T-cell (primary cell): Measurements from ENCODE around the gene ZBTB3. TPM values are rescaled to one million over a fixed set of nuclear protein-coding genes. Genes with fewer than 3 reads are reported as not detected.
"Not testable (repeated sequence)": the region's sequence is repeated elsewhere in the genome, so short reads cannot be mapped to it uniquely, and the experiment has no call there.

Source experiments
- ATAC-seq, 4 experiments: fragments of 200-7000 bp in 3 of 4; fragments of 150-1000 bp in 1 of 4; cut with Tn5 transposase; replicated peaks in 1 of 4; 1 replicate in 3 of 4; 2 replicates in 1 of 4; pipeline ENCODE4 v1.10.0; 2021; ENCODE audit warnings: moderate library complexity in 3 of 4, mild to moderate bottlenecking in 2 of 4, moderate number of reproducible peaks in 1 of 4
- CTCF ChIA-PET, 2 donors: fragments of 300-600 bp; sonication (Branson Sonifier 250); formaldehyde crosslinking; loops; one replicate each; lab custom pipeline; 2022; ENCODE audit warnings: antibody characterized with exemption in 2 of 2; lab: Charles Lee
- POLR2A ChIA-PET, 2 donors: fragments of 300-600 bp; sonication (Branson Sonifier 250); formaldehyde crosslinking; loops; one replicate each; lab custom pipeline; 2022; ENCODE audit warnings: antibody characterized with exemption in 2 of 2; lab: Charles Lee
- DNase-seq, 35 experiments: peaks; one replicate each; pipeline versions ENCODE4 v3.0.0 to v3.0.0-alpha.2; 2013 to 2023
- H3K27ac ChIP-seq: one replicate; pipeline ENCODE4 v1.5.1; 2013; ENCODE audit warnings: low read length
- H3K27me3 ChIP-seq, 2 experiments: replicated peaks in 1 of 2; 1 replicate in 1 of 2; 2 replicates in 1 of 2; pipeline versions ENCODE4 v1.6.1 to v1.7.0; 2013; ENCODE audit warnings: low read length in 1 of 2, mixed read lengths in 1 of 2; ENCODE audit not compliant: control insufficient read depth in 2 of 2, insufficient read depth in 2 of 2; ENCODE audit errors: extremely low read depth in 1 of 2
- H3K36me3 ChIP-seq, 2 donors: 1 replicate in 1 of 2; 2 replicates in 1 of 2; pipeline versions ENCODE4 v1.6.1 to v1.7.0; 2013; ENCODE audit warnings: low read length in 1 of 2; ENCODE audit not compliant: control insufficient read depth in 2 of 2, insufficient read depth in 1 of 2; ENCODE audit errors: extremely low read depth in 1 of 2
- H3K4me1 ChIP-seq, 2 experiments: 1 replicate in 1 of 2; 2 replicates in 1 of 2; pipeline versions ENCODE4 v1.6.1 to v1.7.0; 2013; ENCODE audit warnings: low read length in 2 of 2, mixed read lengths in 1 of 2; ENCODE audit not compliant: insufficient read depth in 2 of 2, control insufficient read depth in 1 of 2; ENCODE audit errors: extremely low read depth in 1 of 2
- H3K4me3 ChIP-seq, 2 donors: 1 replicate in 1 of 2; 2 replicates in 1 of 2; pipeline versions ENCODE4 v1.5.1 to v1.7.0; 2013; ENCODE audit warnings: mild to moderate bottlenecking in 2 of 2, low read length in 1 of 2, moderate library complexity in 1 of 2; ENCODE audit not compliant: control insufficient read depth in 1 of 2; ENCODE audit errors: extremely low read depth in 1 of 2
- H3K9me3 ChIP-seq: 2 replicates; pipeline ENCODE4 v1.7.0; 2013
- H3K27ac Mint-ChIP-seq, 2 donors: one replicate each; pipeline ENCODE4 v1.8.0; 2020 to 2021; ENCODE audit warnings: mild to moderate bottlenecking in 2 of 2, mixed read lengths in 2 of 2
- H3K27me3 Mint-ChIP-seq, 2 donors: one replicate each; pipeline ENCODE4 v1.8.0; 2021 to 2022; ENCODE audit warnings: mixed read lengths in 2 of 2
- H3K36me3 Mint-ChIP-seq: one replicate; pipeline ENCODE4 v1.8.0; 2021; ENCODE audit warnings: mixed read lengths
- H3K4me1 Mint-ChIP-seq, 3 donors: one replicate each; pipeline ENCODE4 v1.8.0; 2020 to 2022; ENCODE audit warnings: mixed read lengths in 3 of 3, mild to moderate bottlenecking in 1 of 3
- H3K4me3 Mint-ChIP-seq, 3 donors: one replicate each; pipeline ENCODE4 v1.8.0; 2020 to 2022; ENCODE audit warnings: mild to moderate bottlenecking in 3 of 3, mixed read lengths in 3 of 3, moderate library complexity in 3 of 3
- H3K9me3 Mint-ChIP-seq, 3 donors: one replicate each; pipeline ENCODE4 v1.8.0; 2020 to 2022; ENCODE audit warnings: mixed read lengths in 3 of 3
- WGBS: methylation state at CpG from one replicate; pipeline ENCODE4 v1.1.5; 2013; ENCODE audit warnings: missing lambda C conversion rate; ENCODE audit not compliant: insufficient coverage; 5-methylcytosine and 5-hydroxymethylcytosine counted together
- total RNA-seq, 35 experiments: library from RNA in 6 of 35; stranded (reverse) in 6 of 35; fragments of 120-200 nt in 1 of 35; gene quantifications; one replicate each; pipeline versions ENCODE4 v1.2.1 to v1.2.4 and lab custom pipeline; 2013 to 2026

ZBTB3 gene
- total RNA-seq, 5 donors from 2014 or later (not counting 1 experiment from before 2014, with no cell fraction given) = 5.9 to 24.6 (median 22.9) TPM

DNA sequence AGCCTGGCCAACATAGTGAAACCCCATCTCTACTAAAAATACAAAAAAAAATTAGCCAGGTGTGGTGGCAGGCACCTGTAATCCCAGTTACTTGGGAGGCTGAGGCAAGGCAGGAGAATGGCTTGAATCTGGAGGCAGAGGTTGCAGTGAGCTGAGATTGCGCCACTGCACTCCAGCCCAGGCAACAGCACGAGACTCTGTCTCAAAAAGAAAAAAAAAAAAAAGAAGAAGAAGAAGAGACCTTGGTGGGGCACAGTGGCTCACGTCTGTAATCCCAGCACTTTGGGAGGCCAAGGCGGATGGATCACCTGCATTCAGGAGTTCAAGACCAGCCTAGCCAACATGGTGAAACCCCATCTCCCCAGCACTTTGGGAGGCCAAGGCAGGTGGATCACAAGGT lies 50.0 kb downstream of the ZBTB3 start:
- not testable (repeated sequence) for H3K9me3 ChIP-seq, ATAC-seq, H3K36me3 ChIP-seq, H3K27ac Mint-ChIP-seq, H3K4me3 Mint-ChIP-seq, H3K27ac ChIP-seq, H3K4me3 ChIP-seq, H3K9me3 Mint-ChIP-seq, H3K27me3 Mint-ChIP-seq, H3K27me3 ChIP-seq, H3K36me3 Mint-ChIP-seq, DNase-seq
- CTCF ChIA-PET = interaction anchor here (0.7 kb wide), 2 partner anchors 28 to 294 kb away, joined by 6 to 7 read pairs; no protein-coding TSS in a partner anchor
- POLR2A ChIA-PET = interaction anchor here in 1 of 2 donors (0.7 kb wide), 1 partner anchor 38 kb away, joined by 16 read pairs; no protein-coding TSS in a partner anchor
- WGBS = 100% methylated on average over 3 of the region's 4 CpGs
- peaks cover 16 to 37% of the 10 kb centered on the region in 2 experiments for H3K4me1 ChIP-seq
- H3K4me1 Mint-ChIP-seq = peaks cover 27 to 35% (median 34%) of the 10 kb centered on the region in 3 donors

DNA sequence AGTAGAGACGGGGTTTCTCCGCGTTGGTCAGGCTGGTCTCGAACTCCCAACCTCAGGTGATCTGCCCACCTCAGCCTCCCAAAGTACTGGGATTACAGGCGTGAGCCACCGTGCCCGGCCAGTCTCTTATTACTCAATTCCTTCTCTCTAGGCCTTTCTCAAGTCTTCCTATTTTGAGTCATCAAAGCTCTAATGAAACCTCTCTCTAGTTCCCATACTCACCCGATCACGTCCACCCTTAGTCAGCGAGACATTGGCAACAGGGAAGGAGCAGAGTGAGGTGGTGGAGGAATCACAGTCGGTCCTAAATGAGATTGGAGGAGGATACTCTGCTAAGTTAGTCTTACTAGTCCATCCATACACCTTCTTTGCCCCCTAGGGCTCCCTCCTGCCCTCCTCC lies 51.7 kb downstream of the ZBTB3 start:
- POLR2A ChIA-PET = interaction anchor here in 1 of 2 donors (0.6 kb wide), 1 partner anchor 162 kb away, joined by 3 read pairs; no protein-coding TSS in a partner anchor
- Mint-ChIP-seq H3K36me3 (peaks cover 4% of the 10 kb centered on the region), H3K27me3 (no peaks in the 10 kb centered on the region), H3K27ac (no peak overlapping the region), H3K4me1 (peaks cover 16 to 19% (median 17%) of the 10 kb centered on the region in 3 donors), H3K9me3 (no peaks in the 10 kb centered on the region), H3K4me3 (no peak overlapping the region)
- Histone ChIP-seq H3K4me1 (peaks cover 8 to 20% of the 10 kb centered on the region in 2 experiments), H3K27ac (no peak overlapping the region), H3K9me3 (no peaks in the 10 kb centered on the region), H3K4me3 (no peak overlapping the region), H3K27me3 (no peaks in the 10 kb centered on the region), H3K36me3 (peaks cover 0 to 6% of the 10 kb centered on the region in 2 donors)
- ATAC-seq (no peak), DNase-seq (no peak)
- WGBS = no CpG with 5 or more reads among the region's 11 CpGs
- CTCF ChIA-PET = interaction anchor here (0.6 to 0.7 kb wide), 3 partner anchors 22 to 84 kb away, joined by 3 to 4 read pairs (median 3); no protein-coding TSS in a partner anchor

Other genes with a start within 250 kb of the ZBTB3 start
- 100 to 1,000 TPM; 267 to 636 (median 395) TPM for gene AHNAK, start 207.4 kb downstream of the ZBTB3 start, total RNA-seq
- 1,000 to 10,000 TPM; 1,908 to 2,187 (median 2,119) TPM for gene EEF1G, start 180.3 kb downstream of the ZBTB3 start, total RNA-seq
- 10 to 100 TPM; 35.2 to 56.0 (median 42.9) TPM for gene TUT1, start 162.6 kb downstream of the ZBTB3 start, total RNA-seq
- gene MTA2, start 152.3 kb downstream of the ZBTB3 start, total RNA-seq = 100 to 1,000 TPM; 151 to 185 (median 184) TPM
- gene EML3, start 141.4 kb downstream of the ZBTB3 start, total RNA-seq = 100 to 1,000 TPM; 160 to 372 (median 328) TPM
- 1 to 10 TPM; 1.6 to 4.5 (median 3.5) TPM for gene ROM1, start 140.9 kb downstream of the ZBTB3 start, total RNA-seq
- gene B3GAT3, start 132.2 kb downstream of the ZBTB3 start, total RNA-seq = 10 to 100 TPM; 59.0 to 94.5 (median 90.5) TPM
- 100 to 1,000 TPM; 216 to 278 (median 257) TPM for gene GANAB, start 107.5 kb downstream of the ZBTB3 start, total RNA-seq
- gene INTS5, start 100.9 kb downstream of the ZBTB3 start, total RNA-seq = 10 to 100 TPM; 14.4 to 39.0 (median 34.8) TPM
- 10 to 100 TPM; 28.3 to 62.6 (median 54.8) TPM for gene C11orf98, start 89.0 kb downstream of the ZBTB3 start, total RNA-seq
- gene CSKMT, start 88.8 kb downstream of the ZBTB3 start, total RNA-seq = 10 to 100 TPM; 14.8 to 35.6 (median 27.4) TPM
- 1 to 10 TPM; 2.7 to 9.3 (median 8.1) TPM for gene UQCC3, start 82.5 kb downstream of the ZBTB3 start, total RNA-seq
- 10 to 100 TPM; 15.5 to 24.7 (median 20.7) TPM for gene LBHD1, start 81.9 kb downstream of the ZBTB3 start, total RNA-seq
- 100 to 1,000 TPM; 180 to 199 (median 196) TPM for gene UBXN1, start 75.1 kb downstream of the ZBTB3 start, total RNA-seq
- under 1 TPM in 4 of 5 donors, not detected in 1; 0.14 to 0.29 (median 0.19) TPM for gene LRRN4CL, start 64.6 kb downstream of the ZBTB3 start, total RNA-seq
- 10 to 100 TPM; 21.9 to 43.7 (median 37.3) TPM for gene BSCL2, start 46.7 kb downstream of the ZBTB3 start, total RNA-seq
- not detected for gene GNG3, start 46.5 kb downstream of the ZBTB3 start, total RNA-seq
- 10 to 100 TPM; 45.8 to 67.8 (median 62.7) TPM for gene HNRNPUL2, start 26.7 kb downstream of the ZBTB3 start, total RNA-seq
- gene TTC9C, start 25.7 kb downstream of the ZBTB3 start, total RNA-seq = 10 to 100 TPM; 15.4 to 54.5 (median 44.6) TPM
- gene POLR2G, start 7.4 kb upstream of the ZBTB3 start, total RNA-seq = 10 to 100 TPM; 65.6 to 84.8 (median 76.1) TPM
- 10 to 100 TPM; 15.1 to 29.5 (median 29.0) TPM for gene TAF6L, start 17.2 kb upstream of the ZBTB3 start, total RNA-seq
- gene TMEM179B, start 33.2 kb upstream of the ZBTB3 start, total RNA-seq = 10 to 100 TPM; 27.7 to 53.3 (median 46.5) TPM
- 10 to 100 TPM; 11.2 to 27.6 (median 23.0) TPM for gene TMEM223, start 37.8 kb upstream of the ZBTB3 start, total RNA-seq
- 100 to 1,000 TPM; 160 to 321 (median 169) TPM for gene NXF1, start 51.3 kb upstream of the ZBTB3 start, total RNA-seq
- gene STX5, start 77.9 kb upstream of the ZBTB3 start, total RNA-seq = 100 to 1,000 TPM in 2 of 5 donors, 10 to 100 TPM in 3; 49.3 to 132 (median 58.0) TPM
- not detected for gene TEX54, start 78.7 kb upstream of the ZBTB3 start, total RNA-seq
- 100 to 1,000 TPM in 4 of 5 donors, 10 to 100 TPM in 1; 91.3 to 239 (median 103) TPM for gene WDR74, start 85.4 kb upstream of the ZBTB3 start, total RNA-seq
- 100 to 1,000 TPM; 178 to 248 (median 237) TPM for gene SLC3A2, start 126.7 kb upstream of the ZBTB3 start, total RNA-seq
- not detected for gene CHRM1, start 167.2 kb upstream of the ZBTB3 start, total RNA-seq
- not detected for gene SLC22A6, start 230.8 kb upstream of the ZBTB3 start, total RNA-seq